Measurements from ENCODE around the gene GOLGA6L26. TPM values are rescaled to one million over a fixed set of nuclear protein-coding genes. Genes with fewer than 3 reads are reported as not detected.
"Not testable (repeated sequence)": the region's sequence is repeated elsewhere in the genome, so short reads cannot be mapped to it uniquely, and the experiment has no call there.

Gene GOLGA6L26
- total RNA-seq = not detected
- polyA plus RNA-seq = not detected
- long read RNA-seq, donor 1 = 0 reads
- long read RNA-seq, donor 2 = 0 reads
- long read RNA-seq, donor 3 = 0 reads

- H3K9me3 ChIP-seq; intact Hi-C loops (cut with DNase I); ATAC-seq; H3K27me3 ChIP-seq; H3K4me3 ChIP-seq; H3K27ac ChIP-seq; DNase-seq; H3K36me3 ChIP-seq; H3K4me1 ChIP-seq: not testable (repeated sequence)
- no CpG with 5 or more reads among the region's 7 CpGs for WGBS, 2 donors
Observed at GRCh38 chr15:23334096-23334495, at the start of gene GOLGA6L26. GOLGA6L26 (minus strand) TSS chr15:23334196; CDS start chr15:23334135, 61 bp downstream.

GRCh38 chr15:23381192-23381591 lies 47.2 kb upstream of the GOLGA6L26 start:
- WGBS, 2 donors = 63 to 67% methylated on average over 7 of the region's 7 CpGs
- not testable (repeated sequence) for H3K27ac ChIP-seq, H3K9me3 ChIP-seq, H3K27me3 ChIP-seq, H3K36me3 ChIP-seq, DNase-seq, H3K4me3 ChIP-seq, H3K4me1 ChIP-seq
- ATAC-seq = peak in 1 of 8 donors; percentile 22
- intact Hi-C loops (cut with DNase I) = loop anchor here in 1 of 10 donors (10.0 kb wide), 1 partner anchor 1794 kb away; no protein-coding TSS in a partner anchor

GRCh38 chr15:23380700-23381099 lies 46.7 kb upstream of the GOLGA6L26 start:
- H3K27me3 ChIP-seq, H3K4me1 ChIP-seq, H3K36me3 ChIP-seq, DNase-seq, H3K9me3 ChIP-seq, H3K27ac ChIP-seq, H3K4me3 ChIP-seq, ATAC-seq: not testable (repeated sequence)
- intact Hi-C loops (cut with DNase I) = loop anchor here in 1 of 10 donors (10.0 kb wide), 1 partner anchor 1794 kb away; no protein-coding TSS in a partner anchor
- WGBS, 2 donors = 60 to 62% methylated on average over 4 of the region's 4 CpGs

- H3K36me3 ChIP-seq; H3K27ac ChIP-seq; H3K4me1 ChIP-seq; ATAC-seq; H3K4me3 ChIP-seq; DNase-seq; intact Hi-C loops (cut with DNase I); H3K9me3 ChIP-seq; H3K27me3 ChIP-seq: not testable (repeated sequence)
- WGBS, 2 donors = 88 to 91% methylated on average over 13 of the region's 13 CpGs
Observed at GRCh38 chr15:23378946-23379345, 45.0 kb upstream of the GOLGA6L26 start.

- H3K36me3 ChIP-seq; H3K4me3 ChIP-seq; H3K27me3 ChIP-seq; H3K27ac ChIP-seq; H3K9me3 ChIP-seq; DNase-seq; ATAC-seq; intact Hi-C loops (cut with DNase I): not testable (repeated sequence)
- 91% methylated on average over 10 to 11 of the region's 11 CpGs for WGBS, 2 donors
- peaks cover 0 to 21% (median 4%) of the 10 kb centered on the region in 9 donors for H3K4me1 ChIP-seq
Observed at GRCh38 chr15:23374226-23374625, 40.2 kb upstream of the GOLGA6L26 start.

- H3K36me3 ChIP-seq; ATAC-seq; H3K27me3 ChIP-seq; intact Hi-C loops (cut with DNase I); H3K27ac ChIP-seq; DNase-seq; H3K4me3 ChIP-seq; H3K9me3 ChIP-seq: not testable (repeated sequence)
- peaks cover 0 to 21% (median 4%) of the 10 kb centered on the region in 9 donors for H3K4me1 ChIP-seq
- WGBS, 2 donors = 94 to 96% methylated on average over 40 of the region's 40 CpGs
Observed at GRCh38 chr15:23372891-23373600, 39.0 kb upstream of the GOLGA6L26 start.

GRCh38 chr15:23372284-23372683 lies 38.3 kb upstream of the GOLGA6L26 start:
- no peaks in the 10 kb centered on the region for H3K9me3 ChIP-seq
- no peak overlapping the region for H3K4me3 ChIP-seq
- H3K36me3 ChIP-seq = no peaks in the 10 kb centered on the region
- ATAC-seq (peak in 3 of 8 donors; percentile 19 to 65 (median 50)), DNase-seq (no peak)
- no peaks in the 10 kb centered on the region for H3K27me3 ChIP-seq
- H3K4me1 ChIP-seq = peaks cover 0 to 21% (median 4%) of the 10 kb centered on the region in 9 donors
- WGBS, 2 donors = 80 to 82% methylated on average over 15 of the region's 15 CpGs
- peak overlapping the region in 8 of 10 donors; percentile 47 to 74 (median 62) for H3K27ac ChIP-seq
- intact Hi-C loops (cut with DNase I) = no loop called here
- no peak for TF ChIP-seq CTCF (IDR thresholded peaks at IDR 0.05)

- peaks cover 0 to 21% (median 4%) of the 10 kb centered on the region in 9 donors for H3K4me1 ChIP-seq
- 46 to 54% methylated on average over 3 of the region's 3 CpGs for WGBS, 2 donors
- H3K27ac ChIP-seq = peak overlapping the region; percentile 31 to 74 (median 58)
- H3K4me3 ChIP-seq = peak overlapping the region in 2 of 10 donors; percentile 16 to 23
- peak in 4 of 8 donors; percentile 67 to 86 (median 76) for ATAC-seq
- H3K9me3 ChIP-seq; H3K36me3 ChIP-seq; DNase-seq; H3K27me3 ChIP-seq; intact Hi-C loops (cut with DNase I): not testable (repeated sequence)
Observed at GRCh38 chr15:23371868-23372267, 37.9 kb upstream of the GOLGA6L26 start.

- H3K4me3 ChIP-seq; H3K36me3 ChIP-seq; intact Hi-C loops (cut with DNase I); H3K9me3 ChIP-seq; DNase-seq; ATAC-seq; H3K27me3 ChIP-seq: not testable (repeated sequence)
- Histone ChIP-seq H3K27ac (peak overlapping the region in 8 of 10 donors; percentile 31 to 74 (median 62)), H3K4me1 (peaks cover 0 to 20% (median 4%) of the 10 kb centered on the region in 9 donors)
- WGBS, 2 donors = 43 to 67% methylated on average over 4 of the region's 4 CpGs
Observed at GRCh38 chr15:23371134-23371533, 37.1 kb upstream of the GOLGA6L26 start.
